WTC11 (cell line): ENCODE data around the gene MRPL20.
"Not testable (repeated sequence)": the region's sequence is repeated elsewhere in the genome, so short reads cannot be mapped to it uniquely, and the experiment has no call there.

ENCODE experiments used
- OVOL2 ChIP-seq: fragments of 250-450 bp; sonication (Bioruptor Pico); IDR thresholded peaks from 2 replicates; pipeline ENCODE4 v1.9.0; 2021; ENCODE audit warnings: mild to moderate bottlenecking, borderline replicate concordance
- SP1 ChIP-seq: sonication (generic); formaldehyde crosslinking; conservative IDR thresholded peaks from 2 replicates; pipeline ENCODE4 v1.8.1; 2022; ENCODE audit warnings: missing genetic modification reagents
- TF ChIP-seq, protein P1 (sequence below): sonication (generic); formaldehyde crosslinking; IDR thresholded peaks from 2 replicates; pipeline ENCODE4 v1.8.1; 2023; ENCODE audit warnings: mild to moderate bottlenecking, missing genetic modification reagents, moderate library complexity

DNA sequence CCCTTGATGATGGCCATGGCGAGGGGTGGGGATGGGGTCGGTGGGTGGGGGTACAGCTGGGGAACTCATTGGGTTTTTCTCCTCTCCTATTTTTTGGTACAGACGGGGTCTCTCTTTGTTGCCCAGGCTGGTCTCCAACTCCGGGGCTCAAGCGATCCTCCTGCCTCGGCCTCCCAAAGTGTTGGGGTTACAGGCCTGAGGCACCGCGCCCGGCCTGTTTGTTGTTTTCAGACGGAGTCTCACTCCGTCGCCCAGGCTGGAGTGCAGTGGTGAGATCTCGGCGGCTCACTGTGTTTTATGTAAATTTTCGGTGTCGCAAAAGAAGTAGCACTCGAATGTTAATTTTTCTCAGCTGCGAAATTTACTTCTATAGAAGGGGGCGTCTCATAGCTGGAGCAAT, 39.5 kb upstream of the MRPL20 start:
- TF ChIP-seq, protein P1, sequence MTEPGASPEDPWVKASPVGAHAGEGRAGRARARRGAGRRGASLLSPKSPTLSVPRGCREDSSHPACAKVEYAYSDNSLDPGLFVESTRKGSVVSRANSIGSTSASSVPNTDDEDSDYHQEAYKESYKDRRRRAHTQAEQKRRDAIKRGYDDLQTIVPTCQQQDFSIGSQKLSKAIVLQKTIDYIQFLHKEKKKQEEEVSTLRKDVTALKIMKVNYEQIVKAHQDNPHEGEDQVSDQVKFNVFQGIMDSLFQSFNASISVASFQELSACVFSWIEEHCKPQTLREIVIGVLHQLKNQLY (CRISPR knock-in tag): not testable (repeated sequence)
- TF ChIP-seq OVOL2, SP1: not testable (repeated sequence)
